ENCODE results near the gene TTC39A. TPM values are rescaled to one million over a fixed set of nuclear protein-coding genes. Genes with fewer than 3 reads are reported as not detected.
A peak's percentile ranks its signal among the peaks of the same experiment; 100 is the strongest.

TTC39A gene
- total RNA-seq, 1 experiment from 2014 or later, result 0.82 TPM

GRCh38 chr1:51324251-51325010 is 5.9 kb downstream of the TTC39A start:
- no peaks in the 10 kb centered on the region for H3K9me3 ChIP-seq
- H3K4me3 ChIP-seq, result no peak overlapping the region
- no peaks in the 10 kb centered on the region for H3K36me3 ChIP-seq
- H3K27me3 ChIP-seq, result no peaks in the 10 kb centered on the region
- no peak for DNase-seq

GRCh38 chr1:51323778-51324177 is 6.6 kb downstream of the TTC39A start:
- H3K9me3 ChIP-seq, result no peaks in the 10 kb centered on the region
- no peaks in the 10 kb centered on the region for H3K36me3 ChIP-seq
- DNase-seq, result no peak
- no peak overlapping the region for H3K4me3 ChIP-seq
- H3K27me3 ChIP-seq, result no peaks in the 10 kb centered on the region

- H3K27me3 ChIP-seq, result no peaks in the 10 kb centered on the region
Observed at GRCh38 chr1:51322417-51323101, 7.8 kb downstream of the TTC39A start.

GRCh38 chr1:51321924-51322280 is 8.5 kb downstream of the TTC39A start:
- Histone ChIP-seq H3K36me3 (no peaks in the 10 kb centered on the region), H3K4me3 (no peak overlapping the region), H3K27me3 (no peaks in the 10 kb centered on the region), H3K9me3 (no peaks in the 10 kb centered on the region)
- no peak for DNase-seq

More at GRCh38 chr1:51322417-51323101, 7.8 kb downstream of the TTC39A start:
- Histone ChIP-seq H3K4me3 (no peak overlapping the region), H3K9me3 (no peaks in the 10 kb centered on the region), H3K36me3 (no peaks in the 10 kb centered on the region)
- DNase-seq, result no peak

- H3K27me3 ChIP-seq, result no peaks in the 10 kb centered on the region
- H3K4me3 ChIP-seq, result no peak overlapping the region
- no peaks in the 10 kb centered on the region for H3K36me3 ChIP-seq
- H3K9me3 ChIP-seq, result no peaks in the 10 kb centered on the region
- no peak for DNase-seq
Observed at GRCh38 chr1:51320967-51321923, 9.1 kb downstream of the TTC39A start.

- no peaks in the 10 kb centered on the region for H3K36me3 ChIP-seq
- H3K9me3 ChIP-seq, result no peaks in the 10 kb centered on the region
- DNase-seq, result no peak
- H3K4me3 ChIP-seq, result no peak overlapping the region
- H3K27me3 ChIP-seq, result no peaks in the 10 kb centered on the region
Observed at GRCh38 chr1:51317798-51318197, 12.6 kb downstream of the TTC39A start.

- no peak overlapping the region for H3K4me3 ChIP-seq
- no peaks in the 10 kb centered on the region for H3K27me3 ChIP-seq
- no peak for DNase-seq
- H3K36me3 ChIP-seq, result no peaks in the 10 kb centered on the region
- no peaks in the 10 kb centered on the region for H3K9me3 ChIP-seq
Observed at GRCh38 chr1:51316846-51317120, 13.6 kb downstream of the TTC39A start.

- Histone ChIP-seq H3K36me3 (no peaks in the 10 kb centered on the region), H3K4me3 (no peak overlapping the region), H3K27me3 (no peaks in the 10 kb centered on the region), H3K9me3 (no peaks in the 10 kb centered on the region)
- DNase-seq, result no peak
Observed at GRCh38 chr1:51316113-51316845, 14.1 kb downstream of the TTC39A start.

- H3K9me3 ChIP-seq, result no peaks in the 10 kb centered on the region
Observed at GRCh38 chr1:51314974-51315373, 15.4 kb downstream of the TTC39A start.

GRCh38 chr1:51313961-51314777 is 16.2 kb downstream of the TTC39A start:
- peak; percentile 26 for DNase-seq
- Histone ChIP-seq H3K4me3 (no peak overlapping the region), H3K27me3 (no peaks in the 10 kb centered on the region), H3K9me3 (no peaks in the 10 kb centered on the region), H3K36me3 (no peaks in the 10 kb centered on the region)

More at GRCh38 chr1:51314974-51315373, 15.4 kb downstream of the TTC39A start:
- H3K27me3 ChIP-seq, result no peaks in the 10 kb centered on the region
- H3K36me3 ChIP-seq, result no peaks in the 10 kb centered on the region
- no peak overlapping the region for H3K4me3 ChIP-seq
- no peak for DNase-seq

- H3K9me3 ChIP-seq, result no peaks in the 10 kb centered on the region
- H3K36me3 ChIP-seq, result no peaks in the 10 kb centered on the region
- DNase-seq, result peak; percentile 26
- no peak overlapping the region for H3K4me3 ChIP-seq
- no peaks in the 10 kb centered on the region for H3K27me3 ChIP-seq
Observed at GRCh38 chr1:51313268-51313852, 17.0 kb downstream of the TTC39A start.

- Histone ChIP-seq H3K9me3 (no peaks in the 10 kb centered on the region), H3K36me3 (no peaks in the 10 kb centered on the region), H3K4me3 (no peak overlapping the region), H3K27me3 (no peaks in the 10 kb centered on the region)
- no peak for DNase-seq
Observed at GRCh38 chr1:51312718-51313117, 17.6 kb downstream of the TTC39A start.

- no peaks in the 10 kb centered on the region for H3K9me3 ChIP-seq
- no peaks in the 10 kb centered on the region for H3K36me3 ChIP-seq
- H3K4me3 ChIP-seq, result no peak overlapping the region
- no peak for DNase-seq
- H3K27me3 ChIP-seq, result no peaks in the 10 kb centered on the region
Observed at GRCh38 chr1:51311826-51312225, 18.5 kb downstream of the TTC39A start.

- H3K9me3 ChIP-seq, result no peaks in the 10 kb centered on the region
- H3K36me3 ChIP-seq, result no peaks in the 10 kb centered on the region
Observed at GRCh38 chr1:51310871-51311613, 19.3 kb downstream of the TTC39A start.

GRCh38 chr1:51309291-51309690 is 21.1 kb downstream of the TTC39A start:
- no peaks in the 10 kb centered on the region for H3K36me3 ChIP-seq

More at GRCh38 chr1:51310871-51311613, 19.3 kb downstream of the TTC39A start:
- H3K4me3 ChIP-seq, result no peak overlapping the region
- no peak for DNase-seq
- no peaks in the 10 kb centered on the region for H3K27me3 ChIP-seq

More at GRCh38 chr1:51309291-51309690, 21.1 kb downstream of the TTC39A start:
- DNase-seq, result no peak
- Histone ChIP-seq H3K9me3 (no peaks in the 10 kb centered on the region), H3K27me3 (no peaks in the 10 kb centered on the region), H3K4me3 (no peak overlapping the region)
